Measurements from ENCODE around the gene GUCY2C.
"Not testable (repeated sequence)": the region's sequence is repeated elsewhere in the genome, so short reads cannot be mapped to it uniquely, and the experiment has no call there.

Gene GUCY2C

GRCh38 chr12:14694970-14695369 lies 1.4 kb downstream of the GUCY2C start:
- DNase-seq (ENCODE audit: extremely low read depth, insufficient read length) = no peak
- H3K4me3 ChIP-seq (replicated peaks; ENCODE audit: low read depth, low read length) = no peak overlapping the region
- H3K27me3 ChIP-seq (replicated peaks; ENCODE audit: control insufficient read depth, insufficient read depth, low read length) = no peaks in the 10 kb centered on the region
- H3K36me3 ChIP-seq (ENCODE audit: control insufficient read depth, insufficient read depth, low read length) = no peaks in the 10 kb centered on the region
- TF ChIP-seq, protein P1, sequence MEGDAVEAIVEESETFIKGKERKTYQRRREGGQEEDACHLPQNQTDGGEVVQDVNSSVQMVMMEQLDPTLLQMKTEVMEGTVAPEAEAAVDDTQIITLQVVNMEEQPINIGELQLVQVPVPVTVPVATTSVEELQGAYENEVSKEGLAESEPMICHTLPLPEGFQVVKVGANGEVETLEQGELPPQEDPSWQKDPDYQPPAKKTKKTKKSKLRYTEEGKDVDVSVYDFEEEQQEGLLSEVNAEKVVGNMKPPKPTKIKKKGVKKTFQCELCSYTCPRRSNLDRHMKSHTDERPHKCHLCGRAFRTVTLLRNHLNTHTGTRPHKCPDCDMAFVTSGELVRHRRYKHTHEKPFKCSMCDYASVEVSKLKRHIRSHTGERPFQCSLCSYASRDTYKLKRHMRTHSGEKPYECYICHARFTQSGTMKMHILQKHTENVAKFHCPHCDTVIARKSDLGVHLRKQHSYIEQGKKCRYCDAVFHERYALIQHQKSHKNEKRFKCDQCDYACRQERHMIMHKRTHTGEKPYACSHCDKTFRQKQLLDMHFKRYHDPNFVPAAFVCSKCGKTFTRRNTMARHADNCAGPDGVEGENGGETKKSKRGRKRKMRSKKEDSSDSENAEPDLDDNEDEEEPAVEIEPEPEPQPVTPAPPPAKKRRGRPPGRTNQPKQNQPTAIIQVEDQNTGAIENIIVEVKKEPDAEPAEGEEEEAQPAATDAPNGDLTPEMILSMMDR (IDR thresholded peaks at IDR 0.05; ENCODE audit: insufficient read depth, low read length, poor library complexity, severe bottlenecking) = no peak

GRCh38 chr12:14694145-14694714 lies 2.2 kb downstream of the GUCY2C start:
- Histone ChIP-seq H3K36me3 (ENCODE audit: control insufficient read depth, insufficient read depth, low read length) (no peaks in the 10 kb centered on the region), H3K27me3 (replicated peaks; ENCODE audit: control insufficient read depth, insufficient read depth, low read length) (no peaks in the 10 kb centered on the region), H3K4me3 (replicated peaks; ENCODE audit: low read depth, low read length) (no peak overlapping the region)
- DNase-seq (ENCODE audit: extremely low read depth, insufficient read length) = no peak
- TF ChIP-seq, protein P1 (IDR thresholded peaks at IDR 0.05; ENCODE audit: insufficient read depth, low read length, poor library complexity, severe bottlenecking) = no peak

- H3K27me3 ChIP-seq (replicated peaks; ENCODE audit: control insufficient read depth, insufficient read depth, low read length) = no peaks in the 10 kb centered on the region
- H3K36me3 ChIP-seq (ENCODE audit: control insufficient read depth, insufficient read depth, low read length) = no peaks in the 10 kb centered on the region
- TF ChIP-seq, protein P1 (IDR thresholded peaks at IDR 0.05; ENCODE audit: insufficient read depth, low read length, poor library complexity, severe bottlenecking) = no peak
- DNase-seq (ENCODE audit: extremely low read depth, insufficient read length) = no peak
- H3K4me3 ChIP-seq (replicated peaks; ENCODE audit: low read depth, low read length) = no peak overlapping the region
These were observed 3.3 kb downstream of the GUCY2C start for GRCh38 chr12:14693116-14693515.

GRCh38 chr12:14691560-14691959 lies 4.8 kb downstream of the GUCY2C start:
- no peaks in the 10 kb centered on the region for H3K27me3 ChIP-seq (replicated peaks; ENCODE audit: control insufficient read depth, insufficient read depth, low read length)
- H3K36me3 ChIP-seq (ENCODE audit: control insufficient read depth, insufficient read depth, low read length) = no peaks in the 10 kb centered on the region
- H3K4me3 ChIP-seq (replicated peaks; ENCODE audit: low read depth, low read length) = no peak overlapping the region
- no peak for DNase-seq (ENCODE audit: extremely low read depth, insufficient read length)
- TF ChIP-seq, protein P1 (IDR thresholded peaks at IDR 0.05; ENCODE audit: insufficient read depth, low read length, poor library complexity, severe bottlenecking) = no peak

DNA sequence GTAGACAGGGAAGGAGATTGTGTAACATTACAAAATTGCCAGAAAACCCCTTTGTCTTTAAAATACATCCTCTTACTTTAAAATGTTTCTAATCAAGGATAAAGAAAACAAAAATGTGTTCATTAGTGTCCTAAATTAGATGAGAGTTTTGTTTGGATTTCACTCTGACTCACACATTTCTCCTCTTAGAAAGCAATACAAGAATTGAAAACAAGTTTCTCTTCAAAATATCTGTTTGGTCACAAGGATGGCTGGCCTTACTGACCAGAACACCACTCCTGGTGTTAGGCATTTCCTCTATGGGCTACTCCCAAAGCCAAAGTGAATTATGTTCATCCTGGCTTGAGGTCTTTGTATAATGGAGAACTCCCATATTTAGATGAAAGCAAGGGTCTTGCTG lies 6.4 kb downstream of the GUCY2C start:
- Histone ChIP-seq H3K27me3 (replicated peaks; ENCODE audit: control insufficient read depth, insufficient read depth, low read length) (no peaks in the 10 kb centered on the region), H3K36me3 (ENCODE audit: control insufficient read depth, insufficient read depth, low read length) (no peaks in the 10 kb centered on the region), H3K4me3 (replicated peaks; ENCODE audit: low read depth, low read length) (no peak overlapping the region)
- DNase-seq (ENCODE audit: extremely low read depth, insufficient read length) = peak; percentile 13
- TF ChIP-seq, protein P1 (IDR thresholded peaks at IDR 0.05; ENCODE audit: insufficient read depth, low read length, poor library complexity, severe bottlenecking) = no peak

GRCh38 chr12:14689144-14689543 lies 7.3 kb downstream of the GUCY2C start:
- TF ChIP-seq, protein P1 (IDR thresholded peaks at IDR 0.05; ENCODE audit: insufficient read depth, low read length, poor library complexity, severe bottlenecking) = no peak
- Histone ChIP-seq H3K4me3 (replicated peaks; ENCODE audit: low read depth, low read length) (no peak overlapping the region), H3K27me3 (replicated peaks; ENCODE audit: control insufficient read depth, insufficient read depth, low read length) (no peaks in the 10 kb centered on the region), H3K36me3 (ENCODE audit: control insufficient read depth, insufficient read depth, low read length) (no peaks in the 10 kb centered on the region)
- no peak for DNase-seq (ENCODE audit: extremely low read depth, insufficient read length)

DNA sequence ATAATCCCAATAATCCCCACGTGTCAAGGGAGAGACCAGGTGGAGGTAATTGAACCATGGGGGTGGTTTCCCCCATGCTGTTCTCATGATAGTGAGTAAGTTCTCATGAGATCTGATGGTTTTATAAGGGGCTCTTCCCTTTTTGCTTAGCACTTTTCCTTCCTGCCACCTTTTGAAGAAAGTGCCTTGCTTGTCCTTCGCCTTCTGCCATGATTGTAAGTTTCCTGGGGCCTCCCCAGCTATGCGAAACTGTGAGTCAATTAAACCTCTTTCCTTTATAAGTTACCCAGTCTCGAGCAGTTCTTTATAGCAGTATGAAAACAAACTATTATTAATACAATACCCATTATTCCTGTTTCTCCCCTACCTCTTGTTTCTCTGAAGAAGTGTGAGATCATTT lies 14.2 kb downstream of the GUCY2C start:
- not testable (repeated sequence) for DNase-seq (ENCODE audit: extremely low read depth, insufficient read length); H3K4me3 ChIP-seq (replicated peaks; ENCODE audit: low read depth, low read length); H3K36me3 ChIP-seq (ENCODE audit: control insufficient read depth, insufficient read depth, low read length); H3K27me3 ChIP-seq (replicated peaks; ENCODE audit: control insufficient read depth, insufficient read depth, low read length)

Measured in GM06990 (cell line).